A549 (cell line): ENCODE measurements around the gene LIPE. TPM values are rescaled to one million over a fixed set of nuclear protein-coding genes. Genes with fewer than 3 reads are reported as not detected.

Source experiments
- ATAC-seq, 2 experiments: fragments of 200-7000 bp in 1 of 2; fragments of >200 bp in 1 of 2; cut with Nextera tagmentation in 1 of 2; cut with Tn5 transposase in 1 of 2; 3 replicates each; pipeline versions ENCODE4 v1.8.0 to v1.9.1; 2018 to 2020; ENCODE audit warnings: mild to moderate bottlenecking in 1 of 2, moderate library complexity in 1 of 2
- CTCF ChIA-PET: fragments of 300-600 bp; sonication (Branson Sonifier 250); formaldehyde crosslinking; extraction: SDS; loops from one replicate; lab custom pipeline; 2021; ENCODE audit warnings: antibody characterized with exemption, inconsistent platforms; lab: Yijun Ruan, JAX
- POLR2A ChIA-PET: fragments of 350-600 bp; formaldehyde crosslinking; extraction: SDS; loops from one replicate; lab custom pipeline; 2021; ENCODE audit warnings: antibody characterized with exemption, inconsistent platforms; lab: Yijun Ruan, JAX
- DNase-seq, 2 experiments: peaks; one replicate each; pipeline versions ENCODE4 v3.0.0 to v3.0.0-alpha.2; 2011 to 2016; ENCODE audit warnings: low read depth in 1 of 2, low spot score in 1 of 2
- FAIRE-seq: peaks from 2 replicates; lab custom pipeline; 2011; peaks lifted over from hg19 to GRCh38; lab: Jason Lieb, UNC
- H3K27ac ChIP-seq, 2 experiments: fragments of >200 bp; sonication (Bioruptor Twin); formaldehyde crosslinking; 3 replicates each; pipeline ENCODE4 v1.5.1; 2016 to 2017
- H3K4me1 ChIP-seq: fragments of >200 bp; sonication (Bioruptor Twin); formaldehyde crosslinking; 3 replicates; pipeline ENCODE4 v1.6.1; 2016
- H3K4me2 ChIP-seq: fragments of >200 bp; sonication (Bioruptor Twin); formaldehyde crosslinking; 3 replicates; pipeline ENCODE4 v1.6.1; 2016
- H3K4me3 ChIP-seq: fragments of >200 bp; sonication (Bioruptor Twin); formaldehyde crosslinking; 3 replicates; pipeline ENCODE4 v1.5.1; 2016
- H3K9me3 ChIP-seq: fragments of >200 bp; sonication (Bioruptor Twin); formaldehyde crosslinking; 3 replicates; pipeline ENCODE4 v1.6.1; 2016
- BHLHE40 ChIP-seq: IDR thresholded peaks from 2 replicates; pipeline ENCODE4 v1.6.1; 2012; ENCODE audit warnings: low read depth, low read length, inconsistent platforms
- CBX2 ChIP-seq: fragments of 200-600 bp; sonication (generic); IDR thresholded peaks from 2 replicates; pipeline ENCODE4 v1.6.1; 2016; ENCODE audit warnings: low read depth, mild to moderate bottlenecking, borderline replicate concordance
- CBX8 ChIP-seq: fragments of 200-600 bp; sonication (generic); IDR thresholded peaks from 2 replicates; pipeline ENCODE4 v1.6.1; 2016
- EHF ChIP-seq: fragments of 250-450 bp; sonication (Bioruptor Pico); IDR thresholded peaks from 2 replicates; pipeline ENCODE4 v1.5.0; 2020; ENCODE audit warnings: mild to moderate bottlenecking
- EHMT2 ChIP-seq: fragments of 200-600 bp; sonication (generic); IDR thresholded peaks from 2 replicates; pipeline ENCODE4 v1.6.1; 2016; ENCODE audit warnings: antibody characterized with exemption, low read depth, mild to moderate bottlenecking, moderate library complexity
- HOXB13 ChIP-seq: fragments of 250-450 bp; sonication (Bioruptor Pico); IDR thresholded peaks from 2 replicates; pipeline ENCODE4 v1.5.0; 2020; ENCODE audit warnings: low read depth, mild to moderate bottlenecking, moderate library complexity
- HOXB5 ChIP-seq: fragments of 250-450 bp; sonication (Bioruptor Pico); IDR thresholded peaks from 2 replicates; pipeline ENCODE4 v1.5.0; 2020; ENCODE audit warnings: mild to moderate bottlenecking, moderate library complexity
- MAZ ChIP-seq: fragments of 150-350 bp; IDR thresholded peaks from 2 replicates; pipeline ENCODE4 v1.6.1; 2014; ENCODE audit warnings: antibody characterized with exemption, low read depth, low read length, borderline replicate concordance
- MYC ChIP-seq: IDR thresholded peaks from 2 replicates; pipeline ENCODE4 v1.6.1; 2012; ENCODE audit warnings: mild to moderate bottlenecking, inconsistent platforms, low read length, improper control_type of control experiment, borderline replicate concordance
- NPAS2 ChIP-seq: fragments of 250-450 bp; sonication (Bioruptor Pico); IDR thresholded peaks from 2 replicates; pipeline ENCODE4 v1.8.0; 2022; ENCODE audit warnings: mild to moderate bottlenecking, moderate library complexity, borderline replicate concordance
- NR3C1 ChIP-seq: fragments of >200 bp; sonication (Bioruptor Twin); formaldehyde crosslinking; IDR thresholded peaks from 3 replicates; pipeline ENCODE4 v1.6.1; 2017
- RARB ChIP-seq: fragments of 250-450 bp; sonication (Bioruptor Pico); IDR thresholded peaks from 2 replicates; pipeline ENCODE4 v1.8.0; 2021; ENCODE audit warnings: mild to moderate bottlenecking, moderate library complexity
- SREBF2 ChIP-seq: fragments of 450-650 bp; IDR thresholded peaks from 2 replicates; pipeline ENCODE4 v1.6.1; 2014; ENCODE audit warnings: mild to moderate bottlenecking, moderate library complexity
- ZSCAN20 ChIP-seq: fragments of 250-450 bp; sonication (Bioruptor Pico); IDR thresholded peaks from 2 replicates; pipeline ENCODE4 v1.8.0; 2022; ENCODE audit warnings: mild to moderate bottlenecking, moderate library complexity
- WGBS: methylation state at CpG from one replicate; pipeline ENCODE4 v1.1.6; 2017; ENCODE audit errors: missing lambda C conversion rate; 5-methylcytosine and 5-hydroxymethylcytosine counted together
- polyA minus RNA-seq: library from RNA; depleted of rRNA, polyadenylated mRNA; stranded (reverse); fragments of >200 nt; gene quantifications from 2 replicates; pipeline ENCODE4 v1.2.3, GENCODE V29; 2011; rRNA and poly(A)+ RNA removed
- polyA plus RNA-seq, 4 experiments: library from polyadenylated mRNA; depleted of rRNA in 3 of 4; stranded (reverse); fragments of >200 nt; fragmentation: RNase III in 1 of 4; extraction: RNeasy Plus Mini Kit Qiagen cat#74134 plus additional on column Dnase treatment in 1 of 4; gene quantifications; 2 replicates in 3 of 4; 3 replicates in 1 of 4; pipeline ENCODE4 v1.2.3, GENCODE V29; 2011 to 2017
- TF ChIP-seq, protein P1 (sequence below): fragments of >200 bp; sonication (Bioruptor Twin); formaldehyde crosslinking; IDR thresholded peaks from 3 replicates; pipeline ENCODE4 v1.6.1; 2016
- TF ChIP-seq, protein P2 (sequence below): fragments of 450-650 bp; IDR thresholded peaks from 2 replicates; pipeline ENCODE4 v1.6.1; 2014; ENCODE audit warnings: antibody characterized with exemption
- TF ChIP-seq, protein P3 (sequence below): fragments of 150-350 bp; IDR thresholded peaks from 2 replicates; pipeline ENCODE4 v1.6.1; 2014; ENCODE audit warnings: low read depth, mild to moderate bottlenecking, low read length
- TF ChIP-seq, protein P4 (sequence below): IDR thresholded peaks from 2 replicates; pipeline ENCODE4 v1.6.1; 2012; ENCODE audit warnings: low read depth, borderline replicate concordance
- TF ChIP-seq, protein P5 (sequence below): IDR thresholded peaks from 2 replicates; pipeline ENCODE4 v1.6.1; 2012
- TF ChIP-seq, protein P6 (sequence below): fragments of >200 bp; sonication (Bioruptor Twin); formaldehyde crosslinking; IDR thresholded peaks from 2 replicates; pipeline ENCODE4 v1.6.1; 2016

LIPE gene, protein sequence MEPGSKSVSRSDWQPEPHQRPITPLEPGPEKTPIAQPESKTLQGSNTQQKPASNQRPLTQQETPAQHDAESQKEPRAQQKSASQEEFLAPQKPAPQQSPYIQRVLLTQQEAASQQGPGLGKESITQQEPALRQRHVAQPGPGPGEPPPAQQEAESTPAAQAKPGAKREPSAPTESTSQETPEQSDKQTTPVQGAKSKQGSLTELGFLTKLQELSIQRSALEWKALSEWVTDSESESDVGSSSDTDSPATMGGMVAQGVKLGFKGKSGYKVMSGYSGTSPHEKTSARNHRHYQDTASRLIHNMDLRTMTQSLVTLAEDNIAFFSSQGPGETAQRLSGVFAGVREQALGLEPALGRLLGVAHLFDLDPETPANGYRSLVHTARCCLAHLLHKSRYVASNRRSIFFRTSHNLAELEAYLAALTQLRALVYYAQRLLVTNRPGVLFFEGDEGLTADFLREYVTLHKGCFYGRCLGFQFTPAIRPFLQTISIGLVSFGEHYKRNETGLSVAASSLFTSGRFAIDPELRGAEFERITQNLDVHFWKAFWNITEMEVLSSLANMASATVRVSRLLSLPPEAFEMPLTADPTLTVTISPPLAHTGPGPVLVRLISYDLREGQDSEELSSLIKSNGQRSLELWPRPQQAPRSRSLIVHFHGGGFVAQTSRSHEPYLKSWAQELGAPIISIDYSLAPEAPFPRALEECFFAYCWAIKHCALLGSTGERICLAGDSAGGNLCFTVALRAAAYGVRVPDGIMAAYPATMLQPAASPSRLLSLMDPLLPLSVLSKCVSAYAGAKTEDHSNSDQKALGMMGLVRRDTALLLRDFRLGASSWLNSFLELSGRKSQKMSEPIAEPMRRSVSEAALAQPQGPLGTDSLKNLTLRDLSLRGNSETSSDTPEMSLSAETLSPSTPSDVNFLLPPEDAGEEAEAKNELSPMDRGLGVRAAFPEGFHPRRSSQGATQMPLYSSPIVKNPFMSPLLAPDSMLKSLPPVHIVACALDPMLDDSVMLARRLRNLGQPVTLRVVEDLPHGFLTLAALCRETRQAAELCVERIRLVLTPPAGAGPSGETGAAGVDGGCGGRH
- polyA plus RNA-seq (2011; rRNA removed): 1.6 and 2.6 TPM in 2 replicates
- polyA plus RNA-seq (2012; cell fraction: cytosol; rRNA removed): 4.3 and 6.6 TPM in 2 replicates
- polyA plus RNA-seq (2012; cell fraction: nucleus; rRNA removed): 8.5 and 10.1 TPM in 2 replicates
- polyA plus RNA-seq (2017; fragmentation: RNase III; extraction: RNeasy Plus Mini Kit Qiagen cat#74134 plus additional on column Dnase treatment): 2.5 to 3.2 TPM (median 2.7 TPM) in 3 replicates
- 2.3 and 3.4 TPM in 2 replicates for polyA minus RNA-seq

DNA sequence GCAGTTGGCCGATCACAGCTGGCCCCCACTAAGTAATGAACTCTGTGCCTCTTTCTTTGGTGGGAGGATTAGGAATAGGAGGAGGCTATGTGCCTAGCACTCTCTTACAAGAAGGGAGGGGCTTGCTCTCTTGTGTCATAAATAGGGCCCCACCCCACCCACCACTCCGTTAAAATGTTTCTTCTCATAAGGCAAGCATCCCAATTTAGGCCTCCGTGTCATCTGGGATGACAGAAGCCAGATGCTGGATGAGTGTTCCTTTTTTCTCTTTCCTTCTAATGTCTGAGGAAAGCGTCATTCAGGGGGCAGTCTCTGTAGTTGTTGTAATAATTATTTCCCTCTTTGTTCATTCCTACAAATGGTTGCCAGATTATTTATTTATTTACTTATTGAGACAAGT is at the start of gene LIPE:
Gene LIPE (minus strand): TSS at position 76 of the 400 bp plus-strand sequence. CDS start 239 bp downstream, outside the sequence.
- FAIRE-seq: no peak
- whole genome bisulfite sequencing: 86% methylated on average over 4 of the region's 4 CpGs
- Histone ChIP-seq H3K9me3 (no peaks in the 10 kb centered on the region), H3K27ac (no peak within 1 kb of the TSS), H3K4me2 (no peak within 1 kb of the TSS), H3K4me3 (no peak within 1 kb of the TSS), H3K4me1 (peaks cover 18% of the 10 kb centered on the region)
- no peak for DNase-seq
- no peak for ATAC-seq
- ChIA-PET CTCF (interaction anchor here (1.3 to 7.6 kb wide), 8 partner anchors 11 to 319 kb away, joined by 4 to 74 read pairs (median 8); partner anchors contain the start of gene CXCL17), POLR2A (no interaction called here)
- TF ChIP-seq EHF (CRISPR knock-in tag): no peak
- TF ChIP-seq HOXB5: no peak
- no peak for TF ChIP-seq HOXB13
- TF ChIP-seq MAZ: no peak
- TF ChIP-seq CBX8: no peak
- TF ChIP-seq, protein P1, sequence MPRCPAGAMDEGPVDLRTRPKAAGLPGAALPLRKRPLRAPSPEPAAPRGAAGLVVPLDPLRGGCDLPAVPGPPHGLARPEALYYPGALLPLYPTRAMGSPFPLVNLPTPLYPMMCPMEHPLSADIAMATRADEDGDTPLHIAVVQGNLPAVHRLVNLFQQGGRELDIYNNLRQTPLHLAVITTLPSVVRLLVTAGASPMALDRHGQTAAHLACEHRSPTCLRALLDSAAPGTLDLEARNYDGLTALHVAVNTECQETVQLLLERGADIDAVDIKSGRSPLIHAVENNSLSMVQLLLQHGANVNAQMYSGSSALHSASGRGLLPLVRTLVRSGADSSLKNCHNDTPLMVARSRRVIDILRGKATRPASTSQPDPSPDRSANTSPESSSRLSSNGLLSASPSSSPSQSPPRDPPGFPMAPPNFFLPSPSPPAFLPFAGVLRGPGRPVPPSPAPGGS: no peak
- TF ChIP-seq ZSCAN20: no peak
- TF ChIP-seq, protein P2, sequence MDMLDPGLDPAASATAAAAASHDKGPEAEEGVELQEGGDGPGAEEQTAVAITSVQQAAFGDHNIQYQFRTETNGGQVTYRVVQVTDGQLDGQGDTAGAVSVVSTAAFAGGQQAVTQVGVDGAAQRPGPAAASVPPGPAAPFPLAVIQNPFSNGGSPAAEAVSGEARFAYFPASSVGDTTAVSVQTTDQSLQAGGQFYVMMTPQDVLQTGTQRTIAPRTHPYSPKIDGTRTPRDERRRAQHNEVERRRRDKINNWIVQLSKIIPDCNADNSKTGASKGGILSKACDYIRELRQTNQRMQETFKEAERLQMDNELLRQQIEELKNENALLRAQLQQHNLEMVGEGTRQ: no peak
- TF ChIP-seq BHLHE40: no peak
- TF ChIP-seq, protein P3, sequence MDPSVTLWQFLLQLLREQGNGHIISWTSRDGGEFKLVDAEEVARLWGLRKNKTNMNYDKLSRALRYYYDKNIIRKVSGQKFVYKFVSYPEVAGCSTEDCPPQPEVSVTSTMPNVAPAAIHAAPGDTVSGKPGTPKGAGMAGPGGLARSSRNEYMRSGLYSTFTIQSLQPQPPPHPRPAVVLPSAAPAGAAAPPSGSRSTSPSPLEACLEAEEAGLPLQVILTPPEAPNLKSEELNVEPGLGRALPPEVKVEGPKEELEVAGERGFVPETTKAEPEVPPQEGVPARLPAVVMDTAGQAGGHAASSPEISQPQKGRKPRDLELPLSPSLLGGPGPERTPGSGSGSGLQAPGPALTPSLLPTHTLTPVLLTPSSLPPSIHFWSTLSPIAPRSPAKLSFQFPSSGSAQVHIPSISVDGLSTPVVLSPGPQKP: no peak
- TF ChIP-seq CBX2: no peak
- no peak for TF ChIP-seq NPAS2 (CRISPR knock-in tag)
- TF ChIP-seq EHMT2: no peak
- TF ChIP-seq, protein P4, sequence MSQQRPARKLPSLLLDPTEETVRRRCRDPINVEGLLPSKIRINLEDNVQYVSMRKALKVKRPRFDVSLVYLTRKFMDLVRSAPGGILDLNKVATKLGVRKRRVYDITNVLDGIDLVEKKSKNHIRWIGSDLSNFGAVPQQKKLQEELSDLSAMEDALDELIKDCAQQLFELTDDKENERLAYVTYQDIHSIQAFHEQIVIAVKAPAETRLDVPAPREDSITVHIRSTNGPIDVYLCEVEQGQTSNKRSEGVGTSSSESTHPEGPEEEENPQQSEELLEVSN: no peak
- TF ChIP-seq RARB: no peak
- TF ChIP-seq, protein P5, sequence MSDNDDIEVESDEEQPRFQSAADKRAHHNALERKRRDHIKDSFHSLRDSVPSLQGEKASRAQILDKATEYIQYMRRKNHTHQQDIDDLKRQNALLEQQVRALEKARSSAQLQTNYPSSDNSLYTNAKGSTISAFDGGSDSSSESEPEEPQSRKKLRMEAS: no peak
- TF ChIP-seq, protein P6, sequence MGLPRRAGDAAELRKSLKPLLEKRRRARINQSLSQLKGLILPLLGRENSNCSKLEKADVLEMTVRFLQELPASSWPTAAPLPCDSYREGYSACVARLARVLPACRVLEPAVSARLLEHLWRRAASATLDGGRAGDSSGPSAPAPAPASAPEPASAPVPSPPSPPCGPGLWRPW: no peak
- no peak for TF ChIP-seq MYC
- no peak for TF ChIP-seq SREBF2
- no peak for TF ChIP-seq NR3C1
